Measurements from ENCODE around the gene TSPAN18. TPM values are rescaled to one million over a fixed set of nuclear protein-coding genes. Genes with fewer than 3 reads are reported as not detected.

TSPAN18 gene
- total and polyA plus RNA-seq, 8 donors, result 27.2 to 85.8 (median 63.7) TPM

DNA sequence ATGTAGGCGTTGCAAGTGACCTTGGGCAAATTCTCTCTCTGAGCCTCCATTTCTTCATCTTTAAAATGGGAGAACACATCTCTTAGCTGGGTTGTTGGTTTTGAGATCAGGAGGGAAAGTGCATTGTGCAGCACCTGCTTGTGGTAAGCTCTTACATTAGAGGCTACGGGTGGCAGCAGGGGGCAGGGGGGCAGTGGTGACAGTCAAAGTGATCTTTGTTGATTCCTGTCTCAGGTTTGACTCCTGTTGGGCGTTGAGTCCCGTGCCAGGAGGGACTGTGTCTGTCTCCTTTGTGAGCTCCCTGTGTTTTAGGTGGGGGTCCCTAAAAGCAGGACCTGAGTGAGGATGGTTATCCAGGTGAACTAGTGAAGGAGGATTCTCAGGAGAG is 122.2 kb downstream of the TSPAN18 start:
- no peaks in the 10 kb centered on the region for H3K4me1 ChIP-seq
- no peaks in the 10 kb centered on the region for H3K27me3 ChIP-seq
- peaks cover 0 to 14% of the 10 kb centered on the region in 2 donors for H3K9me3 ChIP-seq
- ATAC-seq (no peak), DNase-seq (no peak)
- no peak overlapping the region for H3K4me3 ChIP-seq
- H3K27ac ChIP-seq, result no peak overlapping the region
- intact Hi-C loops (cut with DNase I), result no loop called here
- H3K36me3 ChIP-seq, result no peaks in the 10 kb centered on the region
- TF ChIP-seq, protein P1, sequence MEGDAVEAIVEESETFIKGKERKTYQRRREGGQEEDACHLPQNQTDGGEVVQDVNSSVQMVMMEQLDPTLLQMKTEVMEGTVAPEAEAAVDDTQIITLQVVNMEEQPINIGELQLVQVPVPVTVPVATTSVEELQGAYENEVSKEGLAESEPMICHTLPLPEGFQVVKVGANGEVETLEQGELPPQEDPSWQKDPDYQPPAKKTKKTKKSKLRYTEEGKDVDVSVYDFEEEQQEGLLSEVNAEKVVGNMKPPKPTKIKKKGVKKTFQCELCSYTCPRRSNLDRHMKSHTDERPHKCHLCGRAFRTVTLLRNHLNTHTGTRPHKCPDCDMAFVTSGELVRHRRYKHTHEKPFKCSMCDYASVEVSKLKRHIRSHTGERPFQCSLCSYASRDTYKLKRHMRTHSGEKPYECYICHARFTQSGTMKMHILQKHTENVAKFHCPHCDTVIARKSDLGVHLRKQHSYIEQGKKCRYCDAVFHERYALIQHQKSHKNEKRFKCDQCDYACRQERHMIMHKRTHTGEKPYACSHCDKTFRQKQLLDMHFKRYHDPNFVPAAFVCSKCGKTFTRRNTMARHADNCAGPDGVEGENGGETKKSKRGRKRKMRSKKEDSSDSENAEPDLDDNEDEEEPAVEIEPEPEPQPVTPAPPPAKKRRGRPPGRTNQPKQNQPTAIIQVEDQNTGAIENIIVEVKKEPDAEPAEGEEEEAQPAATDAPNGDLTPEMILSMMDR (IDR thresholded peaks at IDR 0.05), result no peak

DNA sequence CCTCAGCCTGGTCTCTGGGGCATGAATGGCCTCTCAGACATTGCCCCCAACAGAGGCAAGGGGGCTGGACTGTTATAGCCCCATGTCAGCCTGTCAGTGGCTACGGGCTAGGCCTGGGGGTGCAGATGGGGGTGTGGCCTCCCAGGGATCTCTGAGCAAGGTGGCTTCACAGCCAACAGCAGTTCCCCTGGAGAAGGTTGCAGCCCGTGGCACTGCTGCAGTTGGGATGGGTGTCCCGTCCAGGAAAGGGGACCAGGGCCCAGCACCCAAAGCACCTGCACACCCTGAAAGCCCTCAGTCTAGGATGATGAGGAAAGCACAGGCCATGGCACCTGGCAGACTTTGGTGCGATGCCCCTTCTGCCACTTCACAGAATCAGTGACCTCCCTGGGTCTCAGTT is 122.7 kb downstream of the TSPAN18 start:
- ATAC-seq, result no peak
- Histone ChIP-seq H3K4me1 (no peaks in the 10 kb centered on the region), H3K27me3 (no peaks in the 10 kb centered on the region), H3K36me3 (no peaks in the 10 kb centered on the region), H3K9me3 (peaks cover 0 to 11% of the 10 kb centered on the region in 2 donors), H3K27ac (no peak overlapping the region), H3K4me3 (no peak overlapping the region)
- intact Hi-C loops (cut with DNase I), result no loop called here
- DNase-seq, result no peak
- TF ChIP-seq, protein P1 (IDR thresholded peaks at IDR 0.05), result no peak

DNA sequence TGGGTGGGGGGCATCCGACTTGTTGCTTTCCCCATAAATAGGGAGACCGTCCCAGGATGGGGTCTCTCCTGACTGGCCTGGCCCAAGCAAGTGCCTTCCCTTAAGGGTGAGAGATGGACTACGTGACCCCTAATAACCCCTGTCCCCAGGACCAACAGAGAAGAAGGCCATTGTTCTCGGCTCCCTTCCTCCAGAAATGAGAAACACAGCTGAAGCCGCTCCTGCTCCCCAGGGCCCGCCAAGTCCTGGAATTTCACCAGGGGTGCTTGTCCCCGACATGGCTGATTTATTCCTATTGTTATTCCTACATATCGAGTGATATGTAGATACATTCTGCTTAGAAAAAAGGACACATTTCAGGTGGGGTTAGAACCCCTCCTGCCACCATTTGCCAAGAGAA is 123.2 kb downstream of the TSPAN18 start:
- peaks cover 0 to 7% of the 10 kb centered on the region in 2 donors for H3K9me3 ChIP-seq
- intact Hi-C loops (cut with DNase I), result no loop called here
- H3K36me3 ChIP-seq, result no peaks in the 10 kb centered on the region
- H3K27ac ChIP-seq, result no peak overlapping the region
- DNase-seq (no peak), ATAC-seq (no peak)
- no peaks in the 10 kb centered on the region for H3K4me1 ChIP-seq
- H3K4me3 ChIP-seq, result no peak overlapping the region
- H3K27me3 ChIP-seq, result no peaks in the 10 kb centered on the region
- TF ChIP-seq, protein P1 (IDR thresholded peaks at IDR 0.05), result no peak

DNA sequence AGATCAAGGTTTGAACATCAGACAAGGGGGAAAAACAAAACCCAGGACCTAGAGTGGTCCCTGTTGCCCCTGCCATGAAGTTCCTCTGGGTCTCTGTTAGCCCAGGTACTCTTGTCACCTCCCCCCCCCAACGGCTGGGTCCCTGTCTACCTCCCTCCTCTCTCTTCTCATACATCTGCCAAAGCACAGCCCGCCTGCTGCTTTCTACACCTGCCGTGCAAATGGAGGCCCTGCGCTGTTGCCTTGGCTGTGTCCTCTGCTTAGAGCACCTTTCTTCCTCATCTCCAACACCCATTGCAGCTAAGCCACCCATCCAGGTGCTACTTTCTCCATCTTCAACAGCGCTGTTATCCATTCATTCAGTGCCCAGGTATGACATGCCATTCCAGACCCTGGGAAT is 124.7 kb downstream of the TSPAN18 start:
- TF ChIP-seq, protein P1 (IDR thresholded peaks at IDR 0.05), result no peak
- no peak for ATAC-seq
- intact Hi-C loops (cut with DNase I), result no loop called here
- H3K4me1 ChIP-seq, result no peaks in the 10 kb centered on the region
- no peak for DNase-seq
- H3K9me3 ChIP-seq, result peaks cover 0 to 7% of the 10 kb centered on the region in 2 donors
- no peak overlapping the region for H3K27ac ChIP-seq
- H3K36me3 ChIP-seq, result no peaks in the 10 kb centered on the region
- no peaks in the 10 kb centered on the region for H3K27me3 ChIP-seq
- no peak overlapping the region for H3K4me3 ChIP-seq

DNA sequence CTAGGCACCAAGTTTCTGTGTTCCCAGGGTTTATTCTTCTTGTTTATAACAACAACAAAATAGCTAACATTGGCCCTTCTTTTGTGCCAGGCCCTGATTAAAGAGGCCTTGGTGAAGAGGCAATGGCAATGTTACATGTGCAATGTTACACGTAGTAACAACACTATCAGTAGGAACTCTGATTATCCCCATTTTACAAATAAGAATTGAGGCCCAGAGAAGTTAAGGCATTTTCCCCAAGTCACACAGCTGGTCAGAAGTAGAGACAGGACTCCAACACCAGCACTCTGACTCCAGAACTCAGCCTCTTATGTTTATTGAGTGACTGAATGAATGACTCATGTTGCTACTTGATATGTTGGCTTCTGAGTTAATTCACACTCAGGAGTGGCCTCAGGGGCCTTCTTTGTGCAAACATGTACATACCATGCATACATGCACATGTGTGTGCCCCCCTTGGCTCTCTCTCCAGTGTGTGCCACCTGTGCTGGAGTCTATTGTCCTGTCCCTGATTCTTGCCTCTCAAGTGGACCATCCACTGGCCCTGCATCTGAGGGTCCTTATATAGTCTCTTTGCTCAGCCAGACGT is 125.5 kb downstream of the TSPAN18 start:
- Histone ChIP-seq H3K4me1 (no peaks in the 10 kb centered on the region), H3K9me3 (peaks cover 0 to 3% of the 10 kb centered on the region in 2 donors), H3K36me3 (no peaks in the 10 kb centered on the region), H3K27ac (no peak overlapping the region), H3K4me3 (no peak overlapping the region), H3K27me3 (no peaks in the 10 kb centered on the region)
- TF ChIP-seq, protein P1 (IDR thresholded peaks at IDR 0.05), result no peak
- intact Hi-C loops (cut with DNase I), result no loop called here
- ATAC-seq (no peak), DNase-seq (no peak)
